CD4-positive, alpha-beta T cell treated with Interleukin-2 at 100 ng/mL for 4 hours (primary cell): Measurements from ENCODE around the gene DCTD.

Source experiments
- DNase-seq: peaks from one replicate; pipeline ENCODE4 v3.0.0-alpha.2; 2020; ENCODE audit warnings: low spot score

Gene DCTD

DNA sequence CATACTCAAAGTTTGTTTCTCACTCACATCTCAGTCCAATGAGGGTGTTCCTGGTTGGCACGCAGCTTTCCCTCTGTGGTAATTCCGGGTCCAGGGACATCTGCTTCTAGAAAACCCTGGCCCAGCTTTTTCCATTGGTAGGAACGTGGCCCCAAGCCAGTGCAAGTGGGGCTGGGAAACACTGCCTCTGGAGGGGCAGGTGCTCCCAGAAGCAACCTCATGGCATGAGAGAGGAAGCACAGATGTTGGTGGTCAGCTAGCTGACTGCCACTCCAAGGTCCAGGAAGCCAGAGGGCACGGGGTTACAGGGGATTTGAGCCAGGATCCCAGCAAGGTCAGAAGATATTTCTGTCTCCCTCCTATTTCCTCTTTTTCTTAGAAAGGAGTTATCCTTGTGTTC is 47.5 kb downstream of the DCTD start:
- DNase-seq: no peak

DNA sequence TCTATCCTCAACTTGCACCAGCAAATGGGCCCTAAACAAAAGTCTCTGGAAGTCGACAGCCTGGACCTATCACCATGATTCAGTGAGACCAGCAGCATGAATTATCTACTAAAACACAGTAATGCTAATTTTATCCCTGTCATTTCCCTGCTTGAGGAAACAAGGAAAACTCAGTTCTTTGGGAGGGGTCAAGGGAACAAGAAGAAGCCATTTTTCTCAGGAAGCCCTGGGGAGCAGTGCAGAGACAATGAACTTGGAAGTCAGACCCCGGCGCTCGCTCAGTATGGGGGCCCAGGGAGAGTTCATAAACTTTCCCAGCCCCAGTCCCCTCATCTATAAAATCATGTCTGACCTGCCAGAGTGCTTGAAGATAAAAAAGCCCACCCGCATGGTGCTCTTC is 50.4 kb downstream of the DCTD start:
- no peak for DNase-seq

DNA sequence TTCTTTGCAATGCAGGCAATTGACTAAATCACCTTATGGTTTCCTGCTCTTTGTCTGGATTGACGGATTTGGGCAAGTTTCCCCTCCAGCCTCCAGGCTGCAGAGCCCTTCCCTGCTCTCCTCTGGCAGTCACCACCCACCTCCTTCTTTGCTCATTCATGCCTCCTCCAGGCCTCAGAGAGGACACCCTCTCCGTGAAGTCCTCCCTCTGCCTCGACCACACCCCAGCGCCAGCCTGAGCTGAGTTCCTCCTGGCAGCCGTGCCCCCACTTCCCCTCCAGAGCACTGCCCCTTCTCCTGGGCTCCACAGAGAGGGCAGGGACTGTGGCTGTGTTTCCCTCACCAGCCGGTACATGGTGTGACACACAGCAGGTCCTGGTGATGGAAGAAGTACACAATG is 53.7 kb downstream of the DCTD start:
- DNase-seq: no peak

DNA sequence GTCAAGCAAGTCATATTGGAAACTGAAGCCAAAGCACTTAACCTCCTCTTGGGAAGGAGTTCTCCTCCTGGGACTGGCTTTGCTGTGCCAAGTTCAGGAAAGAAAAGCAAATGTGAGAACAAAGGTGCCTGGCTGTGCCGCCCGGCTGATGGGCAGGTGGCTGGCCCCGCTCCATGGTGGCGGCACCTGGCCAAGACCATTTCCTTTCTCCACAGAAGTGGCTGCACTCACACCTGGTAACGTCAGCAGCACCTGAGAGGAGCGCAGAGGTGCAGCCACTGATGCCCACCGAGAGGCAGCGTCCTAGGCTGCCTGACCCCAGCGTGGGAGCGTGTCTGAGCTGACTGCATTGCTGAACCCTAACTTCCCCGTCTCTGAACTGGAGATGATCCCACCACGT is 54.3 kb downstream of the DCTD start:
- DNase-seq: no peak

DNA sequence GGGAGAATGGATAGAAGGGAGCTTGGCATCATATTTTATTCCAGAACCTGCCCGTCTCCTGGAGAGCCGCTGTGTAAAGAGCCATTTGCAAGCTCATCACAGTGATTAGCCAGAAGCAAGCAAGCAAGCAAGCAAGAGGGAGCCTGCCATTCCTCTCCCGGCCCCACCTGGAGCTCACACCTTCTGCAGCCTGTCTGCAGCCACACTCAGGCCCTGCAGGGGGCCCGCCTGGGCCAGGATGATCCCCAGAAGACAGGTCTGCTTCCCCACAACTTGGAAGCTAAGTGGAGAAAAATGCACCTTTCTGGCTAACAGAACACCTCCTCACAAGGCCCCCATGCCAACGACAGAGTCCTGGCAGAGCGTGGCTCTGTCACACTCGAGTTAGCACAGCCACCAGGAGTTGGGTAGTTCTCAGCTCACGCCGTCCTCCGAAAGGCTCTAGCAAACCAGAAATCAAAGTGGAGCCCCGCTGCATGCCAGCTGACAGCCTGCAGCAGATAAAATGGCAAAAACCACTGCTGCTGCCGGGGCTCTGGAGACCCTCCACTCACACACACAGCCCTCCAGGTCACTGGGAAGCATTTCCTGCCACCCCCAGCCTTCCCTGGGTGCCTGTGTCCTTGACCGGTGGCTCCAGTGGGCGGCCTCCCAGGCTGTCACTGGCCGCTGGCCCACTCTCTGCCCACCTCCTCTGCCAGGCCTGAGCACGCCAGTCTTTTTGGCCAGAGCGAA is 54.9 kb downstream of the DCTD start:
- DNase-seq: no peak

DNA sequence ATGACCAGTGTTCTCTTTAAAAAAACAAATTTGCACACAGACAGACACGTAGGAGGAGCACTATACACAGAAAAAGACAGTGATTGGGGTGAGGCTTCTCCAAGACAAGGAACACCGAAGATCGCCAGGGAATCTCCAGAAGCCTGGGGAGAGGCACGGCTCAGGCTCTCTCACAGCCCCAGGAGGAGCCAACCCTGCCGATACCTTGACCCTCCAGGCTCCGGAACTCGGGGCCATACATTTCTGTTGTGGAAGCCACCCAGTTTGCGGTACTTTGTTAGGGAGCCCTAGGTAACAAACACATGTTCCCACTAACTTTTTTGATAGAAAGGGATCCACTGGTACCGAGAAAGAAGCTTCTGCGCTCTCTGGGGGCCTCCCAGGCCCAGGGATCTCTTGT is 55.8 kb downstream of the DCTD start:
- no peak for DNase-seq

DNA sequence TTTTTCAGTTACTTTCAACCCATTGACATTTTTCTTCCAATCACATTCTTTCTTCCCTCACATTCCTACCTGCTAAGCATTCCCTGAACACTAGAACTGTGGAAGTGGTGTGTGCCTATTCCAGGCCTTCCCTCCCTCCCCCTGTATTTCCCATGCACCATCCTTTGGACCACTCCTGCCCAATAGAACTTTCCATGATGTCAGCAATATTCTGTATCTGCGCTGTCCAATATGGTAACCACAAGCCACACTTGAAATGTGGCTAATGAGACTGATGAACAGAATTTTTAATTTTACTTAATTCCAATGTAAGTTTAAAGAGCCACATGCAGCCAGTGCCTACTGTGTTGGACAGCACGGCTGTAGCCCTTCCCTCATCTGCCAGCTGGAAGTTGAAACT is 57.5 kb downstream of the DCTD start:
- DNase-seq: no peak

DNA sequence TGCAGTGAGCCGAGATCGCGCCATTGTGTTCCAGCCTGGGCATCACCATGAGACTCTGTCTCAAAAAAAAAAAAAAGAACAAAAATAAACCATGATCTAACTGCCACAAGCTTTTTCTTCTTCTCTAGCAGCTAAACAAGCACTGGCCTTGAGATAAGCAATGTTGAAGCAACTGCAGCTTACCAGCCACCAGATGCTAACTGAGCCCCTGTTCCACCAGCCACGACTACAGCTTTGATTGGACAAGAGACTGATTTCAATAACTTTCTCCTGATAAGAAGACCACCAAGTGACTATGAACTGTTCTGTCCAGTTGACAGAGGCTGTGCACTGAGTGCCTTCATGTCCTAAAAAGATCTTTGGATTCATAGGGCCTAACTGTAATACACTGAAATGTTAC is 58.5 kb downstream of the DCTD start:
- no peak for DNase-seq

DNA sequence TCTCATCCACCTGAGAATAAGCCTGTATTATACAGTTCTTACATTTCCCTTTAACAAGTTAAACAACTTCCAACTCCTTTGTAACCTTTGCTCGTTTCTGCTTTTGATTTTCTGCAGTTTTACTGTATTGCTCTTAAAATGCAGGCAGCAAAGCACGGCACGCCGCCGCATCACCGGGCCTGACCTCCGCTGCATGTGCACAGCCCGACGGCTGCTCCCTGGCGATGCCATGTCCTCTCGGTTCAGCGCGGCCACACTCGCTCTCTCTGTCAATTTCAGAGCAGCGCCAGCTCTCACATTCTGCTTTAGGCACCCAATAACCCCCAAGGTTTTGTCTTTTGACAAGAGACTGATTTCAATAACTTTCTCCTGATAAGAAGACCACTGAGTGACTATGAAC is 60.3 kb downstream of the DCTD start:
- DNase-seq: no peak

DNA sequence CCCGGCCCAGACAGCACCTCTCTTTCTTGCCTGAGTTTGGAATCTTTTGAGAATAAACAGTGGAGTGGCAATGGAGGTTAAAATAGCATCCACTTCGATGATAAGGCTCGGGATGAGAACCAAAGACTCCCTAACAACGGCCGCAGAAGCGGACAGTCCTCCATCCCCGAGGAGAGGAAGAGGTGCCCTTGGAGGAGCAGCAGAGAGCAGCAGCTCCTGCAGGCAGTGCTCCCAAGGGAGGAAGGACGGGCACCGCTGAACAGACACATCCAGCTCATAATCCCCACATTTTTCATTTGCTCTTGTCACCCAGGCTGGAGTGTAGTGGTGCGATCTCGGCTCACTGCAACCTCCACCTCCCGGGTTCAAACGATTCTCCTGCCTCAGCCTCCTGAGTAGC is 61.3 kb downstream of the DCTD start:
- DNase-seq: no peak

DNA sequence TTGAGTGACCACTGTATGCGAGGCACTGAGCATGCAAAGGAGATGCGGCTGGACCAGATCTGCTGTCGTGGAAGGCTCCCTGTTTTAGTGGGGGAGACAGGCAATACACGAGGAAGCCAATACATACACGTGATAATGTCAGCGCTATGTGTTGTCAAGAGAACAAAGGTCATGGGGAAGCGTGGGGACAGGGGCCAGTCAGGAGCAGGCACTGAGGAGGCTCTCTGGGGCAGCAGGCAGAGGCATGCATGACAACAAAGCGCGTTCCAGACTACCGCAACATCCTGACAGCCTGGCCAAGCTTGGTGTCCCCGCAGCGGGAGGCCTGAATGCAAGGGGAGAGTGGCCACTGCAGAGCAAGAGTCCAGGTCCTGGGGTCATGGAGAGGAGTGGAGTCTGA is 61.9 kb downstream of the DCTD start:
- DNase-seq: no peak

DNA sequence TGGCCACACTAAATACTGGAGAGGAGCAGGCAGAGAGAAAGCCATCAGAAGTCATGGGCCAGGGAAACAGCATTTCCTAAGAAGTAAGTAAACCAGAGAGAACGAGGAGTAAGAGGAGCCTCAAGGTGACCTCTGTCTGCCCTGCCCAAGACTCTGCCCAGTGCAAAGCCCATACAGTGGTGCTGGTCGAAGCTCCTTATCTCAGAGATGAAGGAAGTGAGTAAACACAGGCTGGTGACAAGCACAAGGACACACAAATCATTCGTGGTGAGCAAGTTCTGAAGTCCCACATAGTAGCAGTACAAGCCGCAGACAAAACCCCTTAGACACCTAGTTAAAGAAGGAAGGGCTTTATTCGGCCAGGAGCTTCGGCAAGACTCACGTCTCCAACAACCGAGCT is 62.7 kb downstream of the DCTD start:
- no peak for DNase-seq

DNA sequence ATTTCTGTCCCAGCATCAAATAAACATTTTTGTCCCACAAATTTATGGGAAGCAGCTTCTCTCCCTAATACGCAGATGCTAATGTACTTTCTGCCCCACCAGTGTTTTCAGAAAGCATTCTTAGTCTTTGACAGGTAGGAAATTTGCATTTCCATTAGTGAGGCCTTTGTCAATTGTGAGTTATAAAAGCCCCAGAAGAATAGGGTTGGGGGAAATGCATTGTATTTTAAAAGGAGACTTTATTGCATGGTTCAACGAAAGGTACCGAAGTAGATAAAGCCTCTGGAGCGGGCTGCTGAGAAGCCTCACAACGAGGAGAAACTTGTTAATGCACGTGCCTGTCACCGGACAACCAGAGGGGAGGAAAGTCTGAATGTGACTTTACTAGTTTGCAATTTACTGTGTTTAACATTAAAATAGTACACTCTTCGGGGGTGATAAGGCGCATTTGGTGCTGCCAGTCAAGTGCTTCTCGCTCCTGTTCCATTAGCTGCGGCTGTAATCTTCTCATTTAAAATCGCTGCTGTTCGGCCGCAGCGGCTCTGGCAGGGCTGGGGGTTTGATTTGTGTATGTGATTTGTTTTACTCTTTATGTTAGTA is 63.4 kb downstream of the DCTD start:
- no peak for DNase-seq

DNA sequence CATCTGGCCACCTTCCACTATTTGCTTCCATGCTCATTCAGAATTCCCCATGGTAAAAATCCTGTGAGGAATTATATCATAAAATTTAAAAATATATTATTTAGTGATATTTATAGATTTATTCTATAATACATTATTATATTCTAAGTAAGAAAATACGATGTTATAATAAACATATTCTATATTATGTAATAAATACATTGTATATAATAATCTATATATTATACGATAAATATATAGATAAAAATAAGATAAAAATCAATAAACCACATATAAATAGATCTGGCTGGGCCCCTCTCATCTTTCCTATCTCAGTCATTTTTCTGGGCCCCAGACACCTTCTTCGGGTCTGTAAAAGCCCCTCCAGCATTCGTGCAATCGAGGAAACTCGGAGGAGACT is 68.5 kb downstream of the DCTD start:
- no peak for DNase-seq

DNA sequence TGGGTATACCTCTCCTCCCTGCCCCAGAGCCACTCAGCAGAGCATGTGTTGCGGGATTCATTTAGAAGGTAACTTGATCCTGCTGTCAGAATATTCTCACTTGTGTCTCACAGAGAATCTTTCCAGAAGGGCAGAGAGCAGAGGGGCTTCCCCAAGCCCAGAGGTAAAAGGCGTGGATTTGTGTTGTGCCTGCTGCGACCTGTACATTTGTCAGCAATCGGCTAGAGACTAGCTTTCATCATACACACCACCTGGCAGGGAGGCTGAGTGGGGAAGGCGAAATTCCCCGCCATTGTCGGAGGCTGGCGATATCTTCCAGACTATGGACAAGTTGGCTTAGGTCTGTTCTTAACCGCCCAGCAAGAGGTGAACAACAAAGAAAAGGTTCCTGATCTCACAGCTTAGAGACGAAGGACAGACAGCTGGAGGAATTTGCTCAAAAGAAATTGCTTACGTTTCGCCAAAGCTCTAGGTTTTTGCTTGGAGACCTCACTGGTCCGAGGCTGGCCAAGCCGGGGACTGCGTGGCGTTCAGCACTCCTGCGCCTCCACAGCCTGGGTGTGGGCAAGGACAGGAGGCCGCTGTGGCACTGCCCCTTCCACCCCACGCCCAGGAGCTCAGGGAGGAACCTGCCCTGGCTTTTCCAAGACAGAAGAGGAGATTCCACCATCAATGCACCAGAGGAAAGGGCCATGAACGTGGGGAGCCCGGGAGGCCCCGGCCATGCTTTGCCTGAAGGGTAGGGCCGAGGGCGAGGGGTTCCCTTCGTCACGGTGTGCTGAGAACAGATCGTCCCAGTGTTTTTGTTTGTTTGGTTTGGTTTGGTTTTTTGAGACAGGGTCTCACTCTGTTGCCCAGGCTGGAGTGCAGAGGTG is 69.4 kb downstream of the DCTD start:
- DNase-seq: no peak

DNA sequence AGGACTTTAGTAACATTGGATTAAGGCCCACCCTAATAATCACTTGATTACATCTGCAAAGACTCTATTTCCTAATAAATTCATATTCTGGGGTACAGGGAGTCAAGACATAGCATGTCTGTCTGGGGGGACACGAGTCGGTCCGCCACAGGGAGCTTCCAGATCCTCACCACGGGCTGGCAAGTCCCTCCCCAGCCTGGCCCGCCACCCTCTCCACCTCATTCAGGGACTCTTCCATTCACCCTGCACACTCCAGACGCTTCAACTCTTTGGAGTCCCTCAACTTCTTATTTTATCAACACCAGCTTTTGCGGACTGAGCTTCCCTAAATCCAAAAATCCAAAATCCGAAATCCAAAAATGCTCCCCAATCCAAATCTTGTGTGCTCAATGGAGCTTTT is 71.2 kb downstream of the DCTD start:
- no peak for DNase-seq

DNA sequence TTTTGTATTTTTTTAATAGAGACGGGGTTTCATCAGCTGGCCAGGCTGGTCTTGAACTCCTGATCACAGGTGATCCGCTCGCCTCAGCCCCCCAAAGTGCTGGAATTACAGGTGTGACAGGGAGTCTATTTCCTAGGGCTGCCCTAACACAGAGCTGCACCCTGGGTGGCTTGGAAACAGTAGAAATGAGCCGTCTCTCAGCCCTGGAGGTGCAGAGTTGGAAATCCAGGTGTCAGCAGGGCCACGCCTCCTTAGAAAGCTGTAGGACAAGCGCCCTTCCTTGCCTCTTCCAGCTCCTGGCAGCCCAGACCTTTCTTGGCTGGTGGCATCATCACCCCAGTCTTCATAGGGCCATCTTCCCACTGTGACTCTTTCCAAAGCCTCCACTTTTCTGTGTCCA is 71.6 kb downstream of the DCTD start:
- no peak for DNase-seq

DNA sequence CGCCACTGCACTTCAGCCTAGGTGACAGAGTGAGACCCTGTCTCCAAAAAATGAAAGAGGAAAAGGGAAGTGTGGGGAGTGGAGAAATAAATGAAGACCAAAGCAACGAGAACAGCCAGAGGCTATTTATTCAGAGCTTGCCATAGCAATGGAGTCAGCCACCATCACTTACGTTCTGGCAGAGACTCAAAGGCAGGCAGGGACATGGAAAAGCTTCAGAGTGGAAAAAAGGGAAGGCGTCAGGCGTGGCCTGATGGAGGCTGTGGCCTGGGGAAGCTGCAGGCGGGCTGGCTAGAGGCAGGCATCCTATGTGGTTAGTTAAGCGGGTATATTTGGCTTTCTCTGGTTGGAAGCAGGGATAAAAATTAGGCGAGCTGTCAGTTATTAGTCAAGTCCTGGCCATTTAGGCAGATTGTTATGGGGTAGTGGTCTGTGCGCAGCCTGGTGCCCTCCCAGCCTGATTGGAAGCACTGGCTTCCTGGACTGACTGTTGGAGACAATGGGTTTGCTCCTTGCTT is 73.3 kb downstream of the DCTD start:
- no peak for DNase-seq

DNA sequence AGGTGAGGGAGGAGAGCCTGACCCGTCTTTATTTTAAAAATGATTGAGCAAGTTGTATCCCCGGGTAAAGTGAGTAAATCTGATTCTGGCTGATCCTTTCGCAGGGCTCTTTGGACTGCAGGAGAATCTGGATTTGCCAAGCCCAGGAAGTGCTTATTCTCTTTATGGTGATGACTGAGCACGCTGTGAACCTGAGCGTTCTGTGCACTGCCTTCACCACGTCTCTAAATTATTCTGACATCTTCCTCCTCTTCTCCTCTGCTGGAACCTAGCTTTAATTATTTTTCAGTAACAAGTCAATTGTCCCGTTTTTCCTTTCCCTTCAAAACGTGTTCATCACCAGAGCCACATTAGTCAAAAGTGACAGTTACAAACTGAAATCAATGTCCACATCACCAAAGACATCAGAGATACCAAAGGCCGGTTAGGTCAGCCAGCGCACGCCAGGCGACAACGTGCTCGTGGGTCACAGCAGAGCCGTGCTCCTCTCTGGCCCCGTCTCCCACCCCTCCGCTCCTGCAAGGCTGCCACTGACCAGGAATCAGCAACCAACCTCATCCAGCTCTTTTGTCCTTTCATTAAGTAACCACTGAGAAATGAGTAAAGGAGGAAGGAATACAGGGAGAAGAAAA is 74.3 kb downstream of the DCTD start:
- DNase-seq: no peak

DNA sequence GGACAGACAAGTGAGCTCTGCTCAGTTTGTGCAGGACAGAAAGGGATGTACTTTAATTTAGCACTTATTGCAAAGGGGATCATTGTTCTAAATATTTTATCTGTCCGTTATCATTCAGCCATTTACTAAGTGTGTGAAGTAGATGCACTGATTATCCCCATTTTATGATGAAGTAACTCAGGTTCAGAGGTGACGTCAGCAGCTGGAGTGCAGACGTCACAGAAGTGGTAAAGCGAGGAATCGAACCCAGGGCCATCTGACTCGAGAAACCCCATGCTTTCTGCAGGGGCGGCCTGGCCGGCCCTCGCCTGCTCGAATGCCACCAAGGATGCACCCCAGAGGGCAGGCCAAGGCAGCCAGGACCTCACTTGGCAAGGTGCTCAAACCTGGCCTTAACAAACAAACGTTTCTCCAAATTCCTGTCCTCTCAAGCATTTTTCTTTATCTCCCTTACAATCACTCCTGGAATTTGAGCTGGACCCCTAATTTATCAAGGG is 75.0 kb downstream of the DCTD start:
- no peak for DNase-seq

DNA sequence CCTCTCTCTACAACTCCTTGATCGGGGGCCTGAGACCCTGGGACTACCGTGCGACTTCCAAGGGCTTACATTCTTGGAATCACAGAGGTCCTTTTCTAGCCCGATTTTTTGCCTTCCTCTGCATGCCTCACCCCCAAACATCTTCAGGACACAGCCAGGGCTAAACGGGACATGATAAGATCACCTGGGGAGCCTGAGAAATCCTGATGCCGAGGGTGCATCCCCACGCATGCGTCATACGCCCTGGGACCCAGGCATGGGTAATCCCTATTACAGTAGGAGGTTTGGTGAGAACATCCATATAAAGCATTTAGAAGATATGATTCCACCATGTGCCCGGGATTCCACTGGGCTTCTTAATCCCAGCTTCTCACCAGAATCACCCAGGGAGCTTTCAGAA is 77.1 kb downstream of the DCTD start:
- DNase-seq: no peak
